Ishikawa (cell line): Measurements from ENCODE around the gene TNIK.

Experiments
- CEBPB ChIP-seq: IDR thresholded peaks from 2 replicates; pipeline ENCODE4 v1.6.1; 2012
- CREB1 ChIP-seq: IDR thresholded peaks from 2 replicates; pipeline ENCODE4 v1.6.1; 2012; ENCODE audit warnings: low read depth
- EGR1 ChIP-seq: IDR thresholded peaks from 2 replicates; pipeline ENCODE4 v1.6.1; 2012
- EP300 ChIP-seq: IDR thresholded peaks from 2 replicates; pipeline ENCODE4 v1.6.1; 2012; ENCODE audit warnings: borderline replicate concordance
- FOXM1 ChIP-seq: IDR thresholded peaks from 2 replicates; pipeline ENCODE4 v1.6.1; 2012; ENCODE audit warnings: low read depth, borderline replicate concordance
- NFIC ChIP-seq: IDR thresholded peaks from 2 replicates; pipeline ENCODE4 v1.6.1; 2012
- RAD21 ChIP-seq: IDR thresholded peaks from 2 replicates; pipeline ENCODE4 v1.6.1; 2012; ENCODE audit warnings: low read depth
- TAF1 ChIP-seq: IDR thresholded peaks from 2 replicates; pipeline ENCODE4 v1.6.1; 2012; ENCODE audit warnings: low read depth, mild to moderate bottlenecking
- TCF12 ChIP-seq: IDR thresholded peaks from 2 replicates; pipeline ENCODE4 v1.6.1; 2012; ENCODE audit warnings: low read depth
- TEAD4 ChIP-seq: IDR thresholded peaks from 2 replicates; pipeline ENCODE4 v1.6.1; 2012
- YY1 ChIP-seq: IDR thresholded peaks from 2 replicates; pipeline ENCODE4 v1.6.1; 2012; ENCODE audit warnings: low read depth
- ZBTB7A ChIP-seq: IDR thresholded peaks from 2 replicates; pipeline ENCODE4 v1.6.1; 2012; ENCODE audit warnings: low read depth
- TF ChIP-seq, protein P1 (sequence below): IDR thresholded peaks from 2 replicates; pipeline ENCODE4 v1.6.1; 2012
- TF ChIP-seq, protein P2 (sequence below): IDR thresholded peaks from 2 replicates; pipeline ENCODE4 v1.6.1; 2012; ENCODE audit warnings: low read depth, mild to moderate bottlenecking
- TF ChIP-seq, protein P3 (sequence below): IDR thresholded peaks from 2 replicates; pipeline ENCODE4 v1.6.1; 2012

Gene TNIK

DNA sequence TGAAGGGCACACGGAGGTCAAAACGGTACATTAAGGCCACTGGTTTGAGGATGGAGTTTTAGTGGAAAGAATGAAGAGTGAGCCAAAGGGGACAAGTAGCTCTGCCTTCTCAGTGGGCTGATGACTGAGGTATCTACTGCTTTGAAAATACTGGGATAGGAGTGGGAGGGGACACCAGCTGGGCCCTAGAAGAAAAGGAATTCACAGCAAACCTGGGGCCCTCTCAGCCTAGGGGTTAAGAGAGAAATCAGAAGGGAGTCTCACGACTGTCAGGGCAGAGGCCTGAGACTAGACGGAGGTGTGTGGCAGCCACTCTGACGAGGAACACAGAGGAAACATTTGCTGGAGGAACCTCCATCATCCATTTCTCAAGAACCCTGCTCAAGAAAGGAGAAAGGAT, 75.1 kb downstream of the TNIK start:
- TF ChIP-seq TCF12, result no peak
- TF ChIP-seq CREB1, result no peak
- TF ChIP-seq TAF1, result no peak
- TF ChIP-seq, protein P1, sequence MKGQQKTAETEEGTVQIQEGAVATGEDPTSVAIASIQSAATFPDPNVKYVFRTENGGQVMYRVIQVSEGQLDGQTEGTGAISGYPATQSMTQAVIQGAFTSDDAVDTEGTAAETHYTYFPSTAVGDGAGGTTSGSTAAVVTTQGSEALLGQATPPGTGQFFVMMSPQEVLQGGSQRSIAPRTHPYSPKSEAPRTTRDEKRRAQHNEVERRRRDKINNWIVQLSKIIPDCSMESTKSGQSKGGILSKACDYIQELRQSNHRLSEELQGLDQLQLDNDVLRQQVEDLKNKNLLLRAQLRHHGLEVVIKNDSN, result no peak
- TF ChIP-seq CEBPB, result no peak
- TF ChIP-seq YY1, result no peak
- TF ChIP-seq, protein P2, sequence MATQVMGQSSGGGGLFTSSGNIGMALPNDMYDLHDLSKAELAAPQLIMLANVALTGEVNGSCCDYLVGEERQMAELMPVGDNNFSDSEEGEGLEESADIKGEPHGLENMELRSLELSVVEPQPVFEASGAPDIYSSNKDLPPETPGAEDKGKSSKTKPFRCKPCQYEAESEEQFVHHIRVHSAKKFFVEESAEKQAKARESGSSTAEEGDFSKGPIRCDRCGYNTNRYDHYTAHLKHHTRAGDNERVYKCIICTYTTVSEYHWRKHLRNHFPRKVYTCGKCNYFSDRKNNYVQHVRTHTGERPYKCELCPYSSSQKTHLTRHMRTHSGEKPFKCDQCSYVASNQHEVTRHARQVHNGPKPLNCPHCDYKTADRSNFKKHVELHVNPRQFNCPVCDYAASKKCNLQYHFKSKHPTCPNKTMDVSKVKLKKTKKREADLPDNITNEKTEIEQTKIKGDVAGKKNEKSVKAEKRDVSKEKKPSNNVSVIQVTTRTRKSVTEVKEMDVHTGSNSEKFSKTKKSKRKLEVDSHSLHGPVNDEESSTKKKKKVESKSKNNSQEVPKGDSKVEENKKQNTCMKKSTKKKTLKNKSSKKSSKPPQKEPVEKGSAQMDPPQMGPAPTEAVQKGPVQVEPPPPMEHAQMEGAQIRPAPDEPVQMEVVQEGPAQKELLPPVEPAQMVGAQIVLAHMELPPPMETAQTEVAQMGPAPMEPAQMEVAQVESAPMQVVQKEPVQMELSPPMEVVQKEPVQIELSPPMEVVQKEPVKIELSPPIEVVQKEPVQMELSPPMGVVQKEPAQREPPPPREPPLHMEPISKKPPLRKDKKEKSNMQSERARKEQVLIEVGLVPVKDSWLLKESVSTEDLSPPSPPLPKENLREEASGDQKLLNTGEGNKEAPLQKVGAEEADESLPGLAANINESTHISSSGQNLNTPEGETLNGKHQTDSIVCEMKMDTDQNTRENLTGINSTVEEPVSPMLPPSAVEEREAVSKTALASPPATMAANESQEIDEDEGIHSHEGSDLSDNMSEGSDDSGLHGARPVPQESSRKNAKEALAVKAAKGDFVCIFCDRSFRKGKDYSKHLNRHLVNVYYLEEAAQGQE, result no peak
- TF ChIP-seq FOXM1, result no peak

DNA sequence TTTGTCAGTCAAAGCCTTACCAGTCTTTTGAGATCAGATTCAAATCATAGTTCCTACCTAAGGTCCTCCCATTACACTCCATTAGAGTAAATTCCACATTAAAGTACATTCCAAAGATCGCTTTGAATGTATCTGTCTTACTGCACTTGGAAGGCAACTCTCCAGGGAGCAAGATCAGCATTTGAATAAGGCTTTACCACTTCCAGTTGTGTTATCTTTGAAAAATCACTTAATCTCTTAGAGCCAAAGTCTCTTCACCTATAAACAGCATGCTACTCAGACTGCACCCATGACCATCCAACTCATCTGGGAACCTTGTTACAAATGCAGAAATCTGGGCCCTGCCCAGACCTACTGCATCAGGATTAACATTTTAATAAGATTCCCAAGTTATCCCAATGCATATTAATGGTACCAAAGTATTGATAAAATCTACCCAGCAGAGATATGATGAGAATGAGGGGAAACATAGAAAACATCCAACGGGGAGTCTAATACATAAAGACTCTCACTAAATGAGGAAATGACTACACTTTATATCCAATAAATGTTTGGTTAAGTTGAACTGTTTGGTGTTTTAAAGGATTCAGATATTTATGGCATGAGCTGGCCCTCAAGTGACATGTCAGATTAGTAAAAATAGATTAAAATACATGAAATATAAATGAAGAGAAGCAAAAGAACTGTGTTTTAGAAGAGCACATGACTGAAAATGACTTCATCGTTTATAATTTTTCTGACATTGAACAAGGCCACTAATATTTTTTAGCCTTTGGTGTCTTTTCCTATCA, 75.9 kb downstream of the TNIK start:
- TF ChIP-seq EP300, result no peak
- TF ChIP-seq, protein P2, result no peak
- TF ChIP-seq FOXM1, result no peak
- no peak for TF ChIP-seq TEAD4
- no peak for TF ChIP-seq RAD21
- TF ChIP-seq ZBTB7A, result no peak
- no peak for TF ChIP-seq EGR1
- TF ChIP-seq YY1, result no peak
- TF ChIP-seq TCF12, result no peak
- TF ChIP-seq, protein P1, result no peak
- no peak for TF ChIP-seq NFIC
- no peak for TF ChIP-seq TAF1
- TF ChIP-seq, protein P3, sequence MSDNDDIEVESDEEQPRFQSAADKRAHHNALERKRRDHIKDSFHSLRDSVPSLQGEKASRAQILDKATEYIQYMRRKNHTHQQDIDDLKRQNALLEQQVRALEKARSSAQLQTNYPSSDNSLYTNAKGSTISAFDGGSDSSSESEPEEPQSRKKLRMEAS, result no peak
- TF ChIP-seq CEBPB, result no peak

DNA sequence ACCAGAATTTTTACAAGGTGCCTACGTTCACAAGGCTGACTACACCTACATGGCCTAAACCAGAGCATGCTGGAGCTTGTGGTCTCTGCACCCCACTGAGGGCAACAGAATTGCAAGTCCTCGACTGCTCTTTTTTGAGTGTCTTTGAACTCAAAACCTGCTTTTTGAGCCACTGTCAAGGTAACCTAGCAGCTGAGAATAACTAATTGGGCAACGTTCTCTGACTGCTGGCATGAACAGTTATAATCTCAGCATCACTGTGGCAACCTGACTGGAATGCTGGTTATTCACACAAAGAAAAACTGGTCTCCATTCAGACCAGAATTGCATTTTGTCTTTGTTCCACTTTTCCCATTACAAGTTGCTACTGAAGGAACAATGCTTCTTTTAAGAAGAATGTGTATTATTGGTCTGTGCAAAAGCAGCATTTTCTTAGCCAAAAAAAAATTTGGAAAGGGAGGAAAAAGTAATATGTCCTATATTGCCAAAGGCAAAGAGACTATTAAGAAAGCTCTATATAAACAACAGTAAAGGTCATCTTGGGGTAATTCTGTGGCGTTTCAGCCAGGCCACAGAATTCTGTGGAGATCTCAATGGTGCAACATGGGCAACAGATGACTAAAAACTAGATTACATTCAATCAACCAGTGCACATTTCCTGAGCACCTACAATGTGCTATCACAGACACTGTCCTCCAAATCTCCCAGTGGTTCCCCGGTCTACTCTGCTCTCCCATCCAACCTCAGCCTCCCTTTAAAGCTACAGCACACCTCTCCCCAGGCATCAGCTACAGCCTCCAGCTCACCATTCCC, 76.8 kb downstream of the TNIK start:
- TF ChIP-seq FOXM1 (no peak), YY1 (no peak), RAD21 (no peak), CEBPB (no peak), ZBTB7A (no peak), TCF12 (no peak), EGR1 (no peak), NFIC (no peak), EP300 (no peak), TEAD4 (no peak), TAF1 (no peak), CREB1 (no peak)
- TF ChIP-seq, protein P1, result no peak
- TF ChIP-seq, protein P2, result no peak
- TF ChIP-seq, protein P3, result no peak
